Measurements from ENCODE around the gene RASGRF2. TPM values are rescaled to one million over a fixed set of nuclear protein-coding genes. Genes with fewer than 3 reads are reported as not detected.
"Not testable (repeated sequence)": the region's sequence is repeated elsewhere in the genome, so short reads cannot be mapped to it uniquely, and the experiment has no call there.

RASGRF2 gene
- total and polyA plus RNA-seq, 2 donors: 3.1 to 5.0 TPM

- no peak for DNase-seq (ENCODE audit: extremely low spot score)
- 93% methylated on average over 8 of the region's 8 CpGs for WGBS
- Histone ChIP-seq H3K4me3 (ENCODE audit: low read depth, low read length) (no peak overlapping the region), H3K27ac (ENCODE audit: low read depth) (no peak overlapping the region), H3K36me3 (ENCODE audit: insufficient read depth) (no peaks in the 10 kb centered on the region), H3K4me1 (ENCODE audit: insufficient read depth) (peaks cover 1% of the 10 kb centered on the region)
Observed at GRCh38 chr5:81269751-81270393, 309.7 kb downstream of the RASGRF2 start.

GRCh38 chr5:81270394-81271027 lies 310.3 kb downstream of the RASGRF2 start:
- not testable (repeated sequence) for H3K4me3 ChIP-seq (ENCODE audit: low read depth, low read length)

More at GRCh38 chr5:81270394-81271027, 310.3 kb downstream of the RASGRF2 start:
- 98% methylated on average over 2 of the region's 2 CpGs for WGBS
- not testable (repeated sequence) for DNase-seq (ENCODE audit: extremely low spot score); H3K4me1 ChIP-seq (ENCODE audit: insufficient read depth); H3K27ac ChIP-seq (ENCODE audit: low read depth); H3K36me3 ChIP-seq (ENCODE audit: insufficient read depth)

Small RNAs within 50 kb of the gene (small RNA-seq; reads per million reads assigned to genes)
- not detected for gene AC026436.1
